Gastroesophageal sphincter (tissue), 4 donors: ENCODE results near the gene HMX2. TPM values are rescaled to one million over a fixed set of nuclear protein-coding genes. Genes with fewer than 3 reads are reported as not detected.

Experiments used
- ATAC-seq: fragments of 150-250 bp; one replicate; pipeline ENCODE4 v1.9.1; 2016; ENCODE audit warnings: mild to moderate bottlenecking, moderate library complexity
- H3K27ac ChIP-seq, 4 donors: fragments of 200-600 bp; sonication (generic) in 3 of 4; 1 replicate in 3 of 4; 2 replicates in 1 of 4; pipeline ENCODE4 v1.5.1; 2016 to 2019
- H3K27me3 ChIP-seq: fragments of 200-600 bp; sonication (generic); one replicate; pipeline ENCODE4 v1.5.1; 2019
- H3K36me3 ChIP-seq, 2 donors: fragments of 200-600 bp; sonication (generic); one replicate each; pipeline ENCODE4 v1.5.1; 2019; ENCODE audit warnings: control low read depth in 1 of 2
- H3K4me1 ChIP-seq, 3 donors: fragments of 200-600 bp; sonication (generic); 1 replicate in 2 of 3; 2 replicates in 1 of 3; pipeline ENCODE4 v1.5.1; 2016 to 2019; ENCODE audit warnings: control low read depth in 2 of 3
- H3K4me3 ChIP-seq, 2 donors: fragments of 200-600 bp; sonication (generic); one replicate each; pipeline ENCODE4 v1.5.1; 2019; ENCODE audit warnings: mild to moderate bottlenecking in 1 of 2, moderate library complexity in 1 of 2
- H3K9me3 ChIP-seq, 3 donors: fragments of 200-600 bp; sonication (generic); one replicate each; pipeline ENCODE4 v1.5.1; 2017 to 2019; ENCODE audit warnings: control low read depth in 2 of 3
- EP300 ChIP-seq: sonication (generic); formaldehyde crosslinking; IDR thresholded peaks from one replicate; pipeline ENCODE4 v1.6.1; 2017; ENCODE audit warnings: antibody characterized with exemption, mild to moderate bottlenecking
- POLR2A ChIP-seq, 2 donors: fragments of 450-650 bp; IDR thresholded peaks; one replicate each; pipeline ENCODE4 v1.6.1; 2017; ENCODE audit warnings: antibody characterized with exemption in 2 of 2, mild to moderate bottlenecking in 2 of 2, moderate library complexity in 1 of 2
- POLR2AphosphoS5 ChIP-seq: sonication (generic); formaldehyde crosslinking; IDR thresholded peaks from one replicate; pipeline ENCODE4 v1.6.1; 2017; ENCODE audit warnings: antibody characterized with exemption
- WGBS, 2 donors: methylation state at CpG; one replicate each; pipeline ENCODE4 v1.1.5; 2018; ENCODE audit warnings: low coverage in 1 of 2; 5-methylcytosine and 5-hydroxymethylcytosine counted together
- total RNA-seq, 4 donors: library from RNA; depleted of rRNA; stranded (reverse); fragments of >200 nt; gene quantifications; one replicate each; pipeline ENCODE4 v1.1.0, GENCODE V29; 2016
- TF ChIP-seq, protein P1 (sequence below), 4 experiments: fragments of 200-600 bp in 2 of 4; fragments of 450-650 bp in 2 of 4; sonication (generic) in 1 of 4; IDR thresholded peaks; one replicate each; pipeline ENCODE4 v1.5.1; 2017 to 2019; ENCODE audit warnings: antibody characterized with exemption in 4 of 4, mild to moderate bottlenecking in 2 of 4, moderate library complexity in 2 of 4

HMX2 gene
- total RNA-seq, 4 donors from 2014 or later: not detected

DNA sequence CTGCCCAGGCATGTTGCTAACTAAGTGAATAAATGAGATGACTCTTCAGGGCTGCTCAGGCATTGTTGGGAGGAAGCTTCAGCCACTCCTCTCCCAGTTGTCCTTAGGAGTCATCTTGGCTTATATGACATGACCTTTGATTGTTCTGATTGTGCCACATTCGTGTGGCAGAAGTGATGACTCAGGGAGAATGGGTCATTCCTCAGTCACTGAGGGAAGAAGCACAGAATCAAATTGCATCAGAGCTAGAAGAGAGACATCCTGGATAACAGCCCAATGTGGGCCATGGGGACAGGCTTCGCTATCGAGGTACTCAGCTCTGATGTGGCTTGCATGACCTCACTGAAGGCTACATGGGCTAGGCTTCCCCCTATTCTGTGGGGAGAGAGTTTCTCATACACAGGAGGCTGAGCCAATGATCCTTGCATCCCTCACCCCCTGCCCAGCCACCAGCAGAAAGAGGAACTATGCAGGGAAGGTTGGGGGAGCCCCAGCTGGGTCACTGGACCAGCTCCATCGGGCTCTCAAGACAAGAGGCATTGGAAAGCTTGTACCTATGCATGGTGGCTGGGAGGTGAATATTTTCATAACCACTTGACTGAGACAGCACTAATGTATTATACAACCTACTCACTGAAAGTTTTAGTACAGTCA, 18.2 kb upstream of the HMX2 start:
- peaks cover 0 to 23% (median 19%) of the 10 kb centered on the region in 3 donors for H3K4me1 ChIP-seq
- H3K4me3 ChIP-seq: no peak overlapping the region
- TF ChIP-seq POLR2AphosphoS5: no peak
- TF ChIP-seq POLR2A (IDR thresholded peaks at IDR 0.05): no peak
- TF ChIP-seq EP300: no peak
- TF ChIP-seq, protein P1, sequence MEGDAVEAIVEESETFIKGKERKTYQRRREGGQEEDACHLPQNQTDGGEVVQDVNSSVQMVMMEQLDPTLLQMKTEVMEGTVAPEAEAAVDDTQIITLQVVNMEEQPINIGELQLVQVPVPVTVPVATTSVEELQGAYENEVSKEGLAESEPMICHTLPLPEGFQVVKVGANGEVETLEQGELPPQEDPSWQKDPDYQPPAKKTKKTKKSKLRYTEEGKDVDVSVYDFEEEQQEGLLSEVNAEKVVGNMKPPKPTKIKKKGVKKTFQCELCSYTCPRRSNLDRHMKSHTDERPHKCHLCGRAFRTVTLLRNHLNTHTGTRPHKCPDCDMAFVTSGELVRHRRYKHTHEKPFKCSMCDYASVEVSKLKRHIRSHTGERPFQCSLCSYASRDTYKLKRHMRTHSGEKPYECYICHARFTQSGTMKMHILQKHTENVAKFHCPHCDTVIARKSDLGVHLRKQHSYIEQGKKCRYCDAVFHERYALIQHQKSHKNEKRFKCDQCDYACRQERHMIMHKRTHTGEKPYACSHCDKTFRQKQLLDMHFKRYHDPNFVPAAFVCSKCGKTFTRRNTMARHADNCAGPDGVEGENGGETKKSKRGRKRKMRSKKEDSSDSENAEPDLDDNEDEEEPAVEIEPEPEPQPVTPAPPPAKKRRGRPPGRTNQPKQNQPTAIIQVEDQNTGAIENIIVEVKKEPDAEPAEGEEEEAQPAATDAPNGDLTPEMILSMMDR (IDR thresholded peaks at IDR 0.05): no peak
- no peaks in the 10 kb centered on the region for H3K36me3 ChIP-seq
- H3K27ac ChIP-seq: no peak overlapping the region
- peaks cover 100% of the 10 kb centered on the region for H3K27me3 ChIP-seq
- no peak for ATAC-seq
- peaks cover 0 to 18% (median 0%) of the 10 kb centered on the region in 3 donors for H3K9me3 ChIP-seq
- 50 to 67% methylated on average over 1 to 3 of the region's 4 CpGs for WGBS, 2 donors

DNA sequence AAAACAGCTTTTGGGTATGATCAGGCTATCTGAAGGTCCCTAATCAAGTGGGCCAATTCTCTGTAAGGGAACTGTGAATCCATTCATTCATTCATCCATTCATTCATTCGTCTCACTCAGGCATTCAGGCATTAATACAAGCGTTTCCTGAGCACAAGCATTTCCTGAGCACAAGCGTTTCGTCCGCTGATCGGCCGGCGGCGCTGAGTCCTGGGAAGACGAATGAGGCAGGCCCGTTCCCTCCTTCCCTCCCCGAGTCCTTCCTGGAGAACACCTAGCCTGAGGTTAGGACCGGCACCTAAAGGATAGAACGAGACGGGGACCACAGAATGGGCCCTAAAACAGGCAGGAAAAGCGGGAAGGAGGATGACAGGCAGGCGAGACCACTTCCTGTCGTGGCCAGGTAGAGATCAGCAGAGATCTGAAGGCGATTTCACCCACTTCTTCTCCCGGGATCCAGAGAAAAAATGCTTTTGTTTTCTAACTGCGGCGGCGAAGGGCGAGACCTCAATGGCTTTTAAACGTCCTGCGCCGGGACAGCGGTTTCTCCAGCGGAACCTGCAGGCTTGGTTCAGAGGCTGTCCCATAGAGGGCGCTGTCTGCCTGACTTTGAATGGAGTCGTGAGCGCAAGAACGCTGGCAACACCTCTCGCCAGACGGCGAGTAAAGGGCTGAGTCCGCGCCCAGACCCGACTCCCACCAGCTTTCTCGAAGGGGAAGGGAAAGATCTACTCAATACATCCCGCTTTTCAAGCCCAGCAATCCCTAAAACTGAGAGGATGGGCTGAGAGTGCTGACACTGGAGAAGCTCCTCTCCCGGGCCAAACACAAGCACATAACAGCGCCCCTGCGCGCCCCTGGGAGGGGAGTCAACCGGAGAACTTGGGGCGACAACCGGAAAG, 15.1 kb upstream of the HMX2 start:
- TF ChIP-seq, protein P1 (IDR thresholded peaks at IDR 0.05): peak in 3 of 4 experiments; percentile 82 to 93 (median 86)
- TF ChIP-seq POLR2A (IDR thresholded peaks at IDR 0.05): no peak
- 3 to 5% methylated on average over 16 to 25 of the region's 48 CpGs for WGBS, 2 donors
- Histone ChIP-seq H3K4me1 (peaks cover 0 to 54% (median 49%) of the 10 kb centered on the region in 3 donors), H3K9me3 (peaks cover 0 to 16% (median 0%) of the 10 kb centered on the region in 3 donors), H3K27ac (no peak overlapping the region), H3K4me3 (peak overlapping the region in 1 of 2 donors; percentile 24), H3K36me3 (no peaks in the 10 kb centered on the region), H3K27me3 (peaks cover 100% of the 10 kb centered on the region)
- ATAC-seq: peak; percentile 76

DNA sequence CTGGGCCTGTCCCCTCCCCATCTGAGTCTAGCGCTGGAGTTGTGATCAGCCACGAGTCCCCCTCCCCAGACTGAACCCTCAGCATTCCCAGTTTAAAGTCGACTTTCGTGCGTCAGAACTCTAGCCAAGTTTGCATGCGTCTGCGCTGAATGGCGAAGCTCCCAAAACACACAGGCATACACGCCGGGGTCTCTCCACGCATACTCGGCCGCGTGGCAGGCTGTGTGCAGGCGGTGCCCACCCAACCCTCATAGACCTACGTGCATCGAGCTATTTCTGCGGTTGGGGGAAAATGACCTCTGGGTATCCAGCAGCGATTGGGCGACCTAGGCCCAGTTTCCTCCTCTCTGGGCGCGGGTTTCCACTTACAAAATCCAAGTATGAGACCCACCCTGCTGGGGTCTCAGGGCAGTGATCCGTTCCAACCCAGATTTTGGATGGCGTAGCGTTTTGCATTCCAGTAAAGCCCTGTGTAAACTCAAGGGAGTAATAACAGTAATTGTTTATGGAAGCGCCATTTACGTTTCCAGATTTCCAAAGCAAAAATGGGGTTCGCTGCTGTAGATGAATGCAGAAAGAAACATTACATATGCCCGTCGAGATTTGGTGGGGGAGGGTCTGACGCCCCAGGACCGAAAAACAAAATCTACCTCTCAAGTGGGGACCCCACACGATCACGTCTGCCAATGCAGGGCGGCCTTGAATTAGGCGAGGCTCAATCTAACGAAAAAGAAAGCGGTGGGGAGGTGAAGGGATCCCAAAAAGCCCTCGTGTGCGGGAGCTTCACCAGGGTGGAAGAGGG, 14.2 kb upstream of the HMX2 start:
- peaks cover 0 to 59% (median 49%) of the 10 kb centered on the region in 3 donors for H3K4me1 ChIP-seq
- no peak for ATAC-seq
- H3K4me3 ChIP-seq: peak overlapping the region in 1 of 2 donors; percentile 24
- peaks cover 100% of the 10 kb centered on the region for H3K27me3 ChIP-seq
- no peaks in the 10 kb centered on the region for H3K36me3 ChIP-seq
- TF ChIP-seq EP300: no peak
- no peak for TF ChIP-seq POLR2A (IDR thresholded peaks at IDR 0.05)
- no peak for TF ChIP-seq POLR2AphosphoS5
- TF ChIP-seq, protein P1 (IDR thresholded peaks at IDR 0.05): no peak
- H3K9me3 ChIP-seq: peaks cover 0 to 7% (median 0%) of the 10 kb centered on the region in 3 donors
- WGBS, 2 donors: 7 to 8% methylated on average over 14 to 21 of the region's 40 CpGs
- H3K27ac ChIP-seq: no peak overlapping the region

DNA sequence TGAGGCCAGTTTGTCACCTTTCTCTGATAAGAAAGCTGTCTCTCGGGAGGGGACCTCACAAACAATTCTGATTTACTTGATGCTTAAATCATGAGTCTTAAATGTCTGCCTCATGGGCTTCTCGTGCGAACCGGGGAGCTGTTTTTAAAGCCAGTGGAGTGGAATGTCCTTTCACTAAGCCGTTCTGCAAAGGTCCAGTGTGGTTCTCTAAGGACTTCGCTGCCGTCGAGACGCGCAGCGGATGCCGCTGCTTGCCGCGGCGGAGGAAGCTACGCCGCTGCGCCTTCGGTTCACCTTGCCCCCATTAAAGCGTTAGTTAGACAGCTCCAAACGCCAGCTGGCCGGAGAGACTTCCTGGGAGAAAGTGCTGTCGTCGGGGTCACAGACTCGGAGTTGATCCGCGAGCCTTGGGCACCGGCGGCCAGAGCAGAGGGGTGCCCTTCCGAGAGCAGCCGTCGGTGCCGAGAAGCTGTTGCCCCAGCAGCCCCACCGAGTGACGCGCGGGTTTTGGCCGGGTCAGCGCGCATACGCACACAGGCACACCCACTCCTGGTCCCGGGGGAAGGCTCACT, 13.5 kb upstream of the HMX2 start:
- Histone ChIP-seq H3K27ac (no peak overlapping the region), H3K36me3 (no peaks in the 10 kb centered on the region), H3K9me3 (peaks cover 0 to under 1% (median 0%) of the 10 kb centered on the region in 3 donors), H3K4me1 (peaks cover 0 to 64% (median 49%) of the 10 kb centered on the region in 3 donors), H3K4me3 (no peak overlapping the region), H3K27me3 (peaks cover 100% of the 10 kb centered on the region)
- no peak for ATAC-seq
- 0 to 17% methylated on average over 1 of the region's 42 CpGs for WGBS, 2 donors
- no peak for TF ChIP-seq EP300
- TF ChIP-seq POLR2AphosphoS5: no peak
- no peak for TF ChIP-seq POLR2A (IDR thresholded peaks at IDR 0.05)
- TF ChIP-seq, protein P1 (IDR thresholded peaks at IDR 0.05): no peak
